ENCODE measurements around the gene LETM1. TPM values are rescaled to one million over a fixed set of nuclear protein-coding genes. Genes with fewer than 3 reads are reported as not detected.

Gene LETM1
- total RNA-seq, 1 donor from 2014 or later, result 45.0 TPM

GRCh38 chr4:1806596-1807331, 49.2 kb downstream of the LETM1 start:
- DNase-seq (ENCODE audit: low spot score), result no peak

GRCh38 chr4:1806223-1806564, 49.8 kb downstream of the LETM1 start:
- DNase-seq (ENCODE audit: low spot score), result no peak

GRCh38 chr4:1805493-1806222, 50.3 kb downstream of the LETM1 start:
- no peak for DNase-seq (ENCODE audit: low spot score)

- DNase-seq (ENCODE audit: low spot score), result no peak
Measured at GRCh38 chr4:1804638-1805492, 51.1 kb downstream of the LETM1 start.

DNA sequence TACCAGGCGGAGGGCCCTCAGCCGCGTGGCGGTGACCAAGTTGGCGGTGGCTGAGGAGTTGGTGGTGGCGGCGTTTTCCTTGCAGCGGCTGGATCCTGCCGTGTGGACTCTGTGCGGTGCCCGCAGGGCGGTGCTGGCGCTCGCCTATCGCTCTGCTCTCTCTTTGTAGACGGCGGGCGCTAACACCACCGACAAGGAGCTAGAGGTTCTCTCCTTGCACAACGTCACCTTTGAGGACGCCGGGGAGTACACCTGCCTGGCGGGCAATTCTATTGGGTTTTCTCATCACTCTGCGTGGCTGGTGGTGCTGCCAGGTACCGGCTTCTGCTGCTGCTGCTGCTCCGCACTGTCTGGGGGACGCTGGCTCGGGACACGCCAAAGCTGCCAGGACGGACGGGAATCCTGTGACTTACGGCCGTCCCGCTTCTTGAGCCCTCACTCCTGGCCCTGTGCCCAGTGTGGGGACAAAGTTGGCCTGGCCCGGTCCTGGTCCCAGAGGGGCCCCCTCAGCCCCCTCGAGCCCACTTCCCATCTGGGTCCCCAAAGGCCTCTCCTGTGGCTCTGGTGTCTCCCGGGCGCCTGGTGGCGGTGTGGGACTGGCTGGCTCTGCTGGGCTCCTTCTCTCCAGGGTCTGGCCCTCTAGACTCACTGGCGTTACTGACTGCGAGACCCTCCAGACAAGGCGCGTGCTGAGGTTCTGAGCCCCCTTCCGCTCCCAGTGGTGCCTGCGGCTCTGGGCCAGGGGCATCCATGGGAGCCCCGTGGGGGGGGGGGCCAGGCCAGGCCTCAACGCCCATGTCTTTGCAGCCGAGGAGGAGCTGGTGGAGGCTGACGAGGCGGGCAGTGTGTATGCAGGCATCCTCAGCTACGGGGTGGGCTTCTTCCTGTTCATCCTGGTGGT, 52.2 kb downstream of the LETM1 start:
- no peak for DNase-seq (ENCODE audit: low spot score)

DNA sequence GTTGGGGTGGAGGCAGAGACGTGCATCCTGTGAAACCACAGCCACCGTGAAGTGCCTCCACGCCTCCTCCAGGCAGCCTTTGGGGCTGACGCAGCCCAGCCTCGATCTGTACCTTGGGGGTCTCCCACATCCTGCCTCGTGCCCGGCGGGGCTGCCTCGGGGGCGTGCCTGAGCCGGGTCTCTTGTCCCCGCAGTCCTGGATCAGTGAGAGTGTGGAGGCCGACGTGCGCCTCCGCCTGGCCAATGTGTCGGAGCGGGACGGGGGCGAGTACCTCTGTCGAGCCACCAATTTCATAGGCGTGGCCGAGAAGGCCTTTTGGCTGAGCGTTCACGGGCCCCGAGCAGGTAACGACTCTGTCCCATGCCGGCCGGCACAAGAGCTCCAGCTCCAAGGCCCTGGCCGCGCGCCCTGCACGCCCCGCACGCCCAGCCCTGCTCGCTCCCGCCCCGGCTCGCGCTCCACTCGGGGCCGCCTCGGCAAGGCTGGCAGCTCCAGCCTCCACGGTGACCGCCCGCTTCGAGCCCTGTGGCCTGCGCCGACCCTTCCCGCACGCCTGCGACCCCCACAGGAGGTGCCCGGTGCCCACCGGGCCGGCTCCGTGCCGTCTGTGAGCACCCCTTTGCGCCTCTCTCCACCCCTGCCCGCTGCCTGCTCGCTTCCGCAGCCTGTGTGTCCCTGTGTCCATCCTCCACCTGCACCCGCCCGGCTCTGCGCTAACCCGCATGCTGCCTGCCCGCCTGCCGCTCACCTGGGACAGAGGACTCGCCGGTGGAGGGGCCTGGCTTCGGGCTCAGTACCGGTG, 53.0 kb downstream of the LETM1 start:
- DNase-seq (ENCODE audit: low spot score), result no peak

- no peak for DNase-seq (ENCODE audit: low spot score)
Measured at GRCh38 chr4:1802151-1802715, 53.7 kb downstream of the LETM1 start.

DNA sequence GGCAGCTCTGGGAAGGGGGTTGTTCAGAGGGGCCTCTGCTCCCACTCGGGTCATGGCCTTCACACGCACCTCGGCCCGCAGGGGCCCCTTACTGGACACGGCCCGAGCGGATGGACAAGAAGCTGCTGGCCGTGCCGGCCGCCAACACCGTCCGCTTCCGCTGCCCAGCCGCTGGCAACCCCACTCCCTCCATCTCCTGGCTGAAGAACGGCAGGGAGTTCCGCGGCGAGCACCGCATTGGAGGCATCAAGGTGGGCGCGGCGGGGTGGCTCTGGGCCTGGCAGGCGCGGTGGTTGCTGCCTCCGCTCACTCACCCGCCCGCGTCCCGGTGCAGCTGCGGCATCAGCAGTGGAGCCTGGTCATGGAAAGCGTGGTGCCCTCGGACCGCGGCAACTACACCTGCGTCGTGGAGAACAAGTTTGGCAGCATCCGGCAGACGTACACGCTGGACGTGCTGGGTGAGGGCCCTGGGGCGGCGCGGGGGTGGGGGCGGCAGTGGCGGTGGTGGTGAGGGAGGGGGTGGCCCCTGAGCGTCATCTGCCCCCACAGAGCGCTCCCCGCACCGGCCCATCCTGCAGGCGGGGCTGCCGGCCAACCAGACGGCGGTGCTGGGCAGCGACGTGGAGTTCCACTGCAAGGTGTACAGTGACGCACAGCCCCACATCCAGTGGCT, 54.5 kb downstream of the LETM1 start:
- DNase-seq (ENCODE audit: low spot score), result no peak

GRCh38 chr4:1800805-1801204, 55.2 kb downstream of the LETM1 start:
- DNase-seq (ENCODE audit: low spot score), result no peak

DNA sequence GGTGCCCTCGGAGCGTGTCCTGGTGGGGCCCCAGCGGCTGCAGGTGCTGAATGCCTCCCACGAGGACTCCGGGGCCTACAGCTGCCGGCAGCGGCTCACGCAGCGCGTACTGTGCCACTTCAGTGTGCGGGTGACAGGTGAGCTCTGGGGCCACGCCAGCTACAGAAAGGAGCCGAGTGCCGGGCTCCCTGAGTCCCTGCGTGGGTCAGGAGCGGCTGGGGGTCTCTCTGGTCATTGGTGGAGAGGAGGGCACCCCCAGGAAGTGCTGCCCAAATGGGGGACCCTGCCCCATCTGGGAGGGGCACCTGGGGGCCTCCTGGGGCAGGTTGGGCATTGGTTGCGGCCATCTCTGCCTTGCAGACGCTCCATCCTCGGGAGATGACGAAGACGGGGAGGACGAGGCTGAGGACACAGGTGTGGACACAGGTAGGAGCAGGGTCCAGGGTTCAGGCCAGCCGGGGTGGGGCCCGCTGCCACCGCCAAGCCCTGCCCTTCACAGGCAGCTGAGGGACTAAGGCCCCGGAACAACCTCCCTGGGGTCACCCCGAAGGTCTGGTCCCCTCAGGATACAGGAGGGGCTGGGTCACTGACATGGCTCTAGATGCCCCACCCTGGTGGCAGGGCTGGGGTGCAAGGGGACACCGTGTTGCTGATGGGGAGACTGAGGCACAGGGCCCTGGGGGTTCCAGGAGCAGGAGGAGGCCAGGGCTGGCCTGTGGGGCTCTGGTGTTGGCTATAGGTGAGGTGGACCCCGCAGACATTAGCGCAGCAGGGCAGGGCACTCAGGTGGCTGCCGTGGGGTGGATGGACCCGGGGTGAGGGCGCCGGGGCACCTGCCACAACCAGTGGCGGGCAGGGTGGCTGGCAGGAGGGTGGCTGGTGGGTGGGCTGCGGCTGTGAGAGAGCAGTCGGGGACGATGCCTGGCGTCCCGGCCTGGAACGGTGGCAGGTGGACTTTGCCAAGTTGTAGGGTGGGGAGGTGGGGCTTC, 56.3 kb downstream of the LETM1 start:
- peak; percentile 45 for DNase-seq (ENCODE audit: low spot score)

DNA sequence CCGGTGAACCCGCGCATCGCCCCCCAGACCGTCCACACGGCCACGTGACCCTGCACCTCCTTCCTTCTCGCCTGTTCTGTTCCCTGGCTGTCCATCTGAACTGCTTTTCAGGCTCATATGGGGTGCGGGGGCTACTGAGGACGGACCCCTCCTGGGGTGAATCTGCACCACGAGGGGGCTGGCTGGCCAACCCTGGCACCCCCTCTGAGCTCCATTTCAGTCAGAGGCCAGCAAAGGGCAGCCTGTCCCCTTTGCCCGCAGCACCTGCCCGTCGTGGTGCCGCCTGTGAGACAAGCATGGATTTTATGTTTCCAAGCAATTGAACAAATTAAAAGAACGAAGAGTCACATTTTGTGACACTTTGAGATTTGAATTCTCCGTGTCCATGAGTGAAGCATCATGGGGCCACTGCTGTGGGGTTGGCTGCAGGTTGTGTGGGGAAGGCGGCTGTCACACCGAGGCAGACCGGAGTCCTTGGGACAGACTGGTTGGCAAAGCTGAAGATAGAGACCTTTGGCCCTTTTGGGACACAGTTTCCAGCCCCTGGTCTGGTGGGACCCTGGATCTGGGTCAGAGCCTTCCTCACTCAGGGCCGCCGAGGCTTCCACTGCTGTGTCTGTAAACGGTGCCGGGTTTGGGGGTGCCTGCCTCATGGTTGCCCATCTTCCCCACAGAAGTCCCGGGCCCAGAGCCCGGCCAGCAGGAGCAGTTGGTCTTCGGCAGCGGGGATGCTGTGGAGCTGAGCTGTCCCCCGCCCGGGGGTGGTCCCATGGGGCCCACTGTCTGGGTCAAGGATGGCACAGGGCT, 57.2 kb downstream of the LETM1 start:
- no peak for DNase-seq (ENCODE audit: low spot score)

GRCh38 chr4:1797861-1798579, 57.9 kb downstream of the LETM1 start:
- no peak for DNase-seq (ENCODE audit: low spot score)

DNA sequence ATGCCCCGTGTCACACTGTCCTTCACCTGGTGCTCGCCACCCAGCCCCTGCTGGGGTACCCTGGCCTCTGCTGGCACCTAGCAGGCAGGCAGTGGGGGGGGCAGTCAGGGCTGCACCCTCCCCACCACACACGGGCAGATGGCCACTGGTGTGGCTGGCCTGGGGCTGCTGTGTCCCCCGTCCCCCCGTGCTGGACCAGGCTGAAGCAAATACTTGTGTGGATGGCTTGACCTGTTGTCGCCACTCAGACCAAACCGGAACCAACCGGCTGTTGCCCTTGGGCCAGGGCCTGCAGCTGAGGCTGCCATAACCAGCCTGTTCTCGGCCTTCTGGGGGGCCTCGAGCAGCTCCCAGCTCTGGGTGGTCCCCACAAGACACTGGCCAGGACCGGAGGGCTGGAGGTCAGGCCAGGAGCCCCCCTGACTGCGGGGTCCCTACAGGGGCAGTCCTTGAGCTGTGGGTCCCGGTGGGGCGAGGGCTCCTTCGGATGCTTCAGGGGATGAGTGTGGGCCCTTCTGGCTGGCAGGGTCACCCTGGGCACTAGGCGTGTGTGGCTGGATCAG, 58.6 kb downstream of the LETM1 start:
- DNase-seq (ENCODE audit: low spot score), result no peak

GRCh38 chr4:1796486-1797204, 59.3 kb downstream of the LETM1 start:
- DNase-seq (ENCODE audit: low spot score), result no peak

DNA sequence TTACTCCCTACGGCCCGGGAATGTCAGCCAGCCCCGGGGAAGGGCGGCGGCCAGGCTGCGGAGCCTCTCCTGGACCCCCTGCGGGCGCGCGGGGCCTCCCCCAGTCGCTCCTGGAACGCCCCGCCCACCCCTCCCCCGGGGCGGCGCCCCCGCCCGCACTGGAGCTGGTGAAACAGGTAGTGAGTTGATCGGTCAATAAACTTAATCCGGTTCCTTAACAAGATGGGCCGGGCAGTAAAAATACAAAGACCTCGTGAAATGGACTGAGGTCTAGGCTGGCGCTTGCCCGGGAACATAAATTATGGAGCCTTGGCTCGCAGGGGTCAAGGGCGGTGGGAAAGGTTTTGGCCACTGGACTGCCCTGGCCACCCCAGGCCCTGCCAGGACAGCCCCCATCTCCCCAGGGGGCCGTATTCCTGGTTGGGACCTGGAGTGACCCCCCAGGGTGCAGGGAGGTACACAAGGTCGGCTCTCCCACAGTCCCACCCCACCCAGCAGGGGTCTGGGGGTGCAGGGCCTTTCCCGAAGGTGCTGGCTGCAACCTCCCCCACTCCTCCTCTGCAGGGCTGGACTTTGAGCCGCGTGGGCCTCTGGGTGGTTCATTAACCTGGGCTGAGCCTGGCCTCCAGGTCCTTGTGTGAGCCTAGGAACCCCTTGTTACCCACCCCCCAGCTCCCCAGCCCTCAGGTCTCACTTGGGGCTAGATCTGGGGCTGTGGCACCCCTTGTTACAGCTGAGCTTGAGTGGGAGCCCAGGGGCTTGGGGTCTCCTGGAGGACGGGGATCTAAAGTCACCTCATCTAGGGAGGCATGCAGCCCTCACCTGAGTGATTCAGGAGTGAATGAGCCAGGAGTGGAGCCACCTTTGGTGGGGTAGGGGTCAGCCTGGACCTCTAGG, 60.4 kb downstream of the LETM1 start:
- peak; percentile 64 for DNase-seq (ENCODE audit: low spot score)

Measured in mucosa of gallbladder (tissue), 1 donor.